Measurements from ENCODE around the gene DGKH. TPM values are rescaled to one million over a fixed set of nuclear protein-coding genes. Genes with fewer than 3 reads are reported as not detected.

DGKH gene
- total RNA-seq, 1 experiment from 2014 or later = 22.8 TPM

- intact Hi-C loops (cut with micrococcal nuclease; ENCODE audit: unreplicated experiment) (no loop called here), in situ Hi-C loops (cut with HindIII; ENCODE audit: low pct_unique_long_range_greater_than_20kb, low sequenced_read_pairs) (no loop called here)
- ChIA-PET POLR2A (no interaction called here), CTCF (no interaction called here)
- TF ChIP-seq TCF7L2 (IDR thresholded peaks at IDR 0.05; ENCODE audit: low read depth, low read length) (no peak), POLR2AphosphoS5 (IDR thresholded peaks at IDR 0.05; ENCODE audit: low read depth, low read length) (no peak), CTCF (IDR thresholded peaks at IDR 0.05) (no peak), SIN3A (IDR thresholded peaks at IDR 0.05; ENCODE audit: borderline replicate concordance, insufficient read depth, low read depth, low read length) (no peak)
- TF ChIP-seq, protein P1, sequence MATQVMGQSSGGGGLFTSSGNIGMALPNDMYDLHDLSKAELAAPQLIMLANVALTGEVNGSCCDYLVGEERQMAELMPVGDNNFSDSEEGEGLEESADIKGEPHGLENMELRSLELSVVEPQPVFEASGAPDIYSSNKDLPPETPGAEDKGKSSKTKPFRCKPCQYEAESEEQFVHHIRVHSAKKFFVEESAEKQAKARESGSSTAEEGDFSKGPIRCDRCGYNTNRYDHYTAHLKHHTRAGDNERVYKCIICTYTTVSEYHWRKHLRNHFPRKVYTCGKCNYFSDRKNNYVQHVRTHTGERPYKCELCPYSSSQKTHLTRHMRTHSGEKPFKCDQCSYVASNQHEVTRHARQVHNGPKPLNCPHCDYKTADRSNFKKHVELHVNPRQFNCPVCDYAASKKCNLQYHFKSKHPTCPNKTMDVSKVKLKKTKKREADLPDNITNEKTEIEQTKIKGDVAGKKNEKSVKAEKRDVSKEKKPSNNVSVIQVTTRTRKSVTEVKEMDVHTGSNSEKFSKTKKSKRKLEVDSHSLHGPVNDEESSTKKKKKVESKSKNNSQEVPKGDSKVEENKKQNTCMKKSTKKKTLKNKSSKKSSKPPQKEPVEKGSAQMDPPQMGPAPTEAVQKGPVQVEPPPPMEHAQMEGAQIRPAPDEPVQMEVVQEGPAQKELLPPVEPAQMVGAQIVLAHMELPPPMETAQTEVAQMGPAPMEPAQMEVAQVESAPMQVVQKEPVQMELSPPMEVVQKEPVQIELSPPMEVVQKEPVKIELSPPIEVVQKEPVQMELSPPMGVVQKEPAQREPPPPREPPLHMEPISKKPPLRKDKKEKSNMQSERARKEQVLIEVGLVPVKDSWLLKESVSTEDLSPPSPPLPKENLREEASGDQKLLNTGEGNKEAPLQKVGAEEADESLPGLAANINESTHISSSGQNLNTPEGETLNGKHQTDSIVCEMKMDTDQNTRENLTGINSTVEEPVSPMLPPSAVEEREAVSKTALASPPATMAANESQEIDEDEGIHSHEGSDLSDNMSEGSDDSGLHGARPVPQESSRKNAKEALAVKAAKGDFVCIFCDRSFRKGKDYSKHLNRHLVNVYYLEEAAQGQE (IDR thresholded peaks at IDR 0.05; ENCODE audit: insufficient read depth in 1 of 2, low read depth in 2 of 2, low read length in 1 of 2) = no peak
- Histone ChIP-seq H3K4me1 (ENCODE audit: control insufficient read depth, insufficient read depth, low read length) (peaks cover 9% of the 10 kb centered on the region; the same call in 1 of the 2 replicates), H3K4me3 (ENCODE audit: low read depth in 2 of 2, low read length in 2 of 2) (no peak overlapping the region), H3K27me3 (ENCODE audit: control insufficient read depth, insufficient read depth, low read length) (no peaks in the 10 kb centered on the region), H3K9me3 (ENCODE audit: control insufficient read depth, insufficient read depth, low read depth, low read length) (no peaks in the 10 kb centered on the region), H3K36me3 (ENCODE audit: control insufficient read depth, insufficient read depth, low read length) (no peaks in the 10 kb centered on the region), H3K27ac (ENCODE audit: low read length) (no peak overlapping the region)
- no TSS peak for BruUV-seq (replicated peaks)
- DNase-seq (ENCODE audit: low read depth, low spot score) (no peak), ATAC-seq (no peak)
These were observed 59.0 kb downstream of the DGKH start for GRCh38 chr13:42107421-42107820.

DNA sequence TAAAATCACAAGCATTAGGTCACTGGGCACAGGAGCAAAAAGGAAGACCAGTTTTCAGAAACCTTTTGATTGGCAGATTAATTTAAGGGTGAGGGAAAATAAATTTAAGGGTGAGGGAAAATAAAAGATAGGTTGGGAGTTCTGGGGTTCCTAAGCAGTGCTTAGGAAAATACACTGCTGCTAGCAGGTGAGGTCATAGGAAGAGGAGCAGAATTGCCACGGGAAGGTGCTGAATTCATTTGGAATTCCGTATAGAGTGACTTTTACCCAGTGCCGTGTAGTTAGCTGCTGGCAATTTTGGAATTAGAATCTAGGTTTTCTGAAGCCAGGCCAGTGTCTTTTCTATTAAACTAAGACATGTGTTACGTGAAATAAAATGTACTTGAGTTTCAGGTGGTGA is 59.8 kb downstream of the DGKH start:
- Histone ChIP-seq H3K4me3 (ENCODE audit: low read depth in 2 of 2, low read length in 2 of 2) (no peak overlapping the region), H3K27me3 (ENCODE audit: control insufficient read depth, insufficient read depth, low read length) (no peaks in the 10 kb centered on the region), H3K9me3 (ENCODE audit: control insufficient read depth, insufficient read depth, low read depth, low read length) (no peaks in the 10 kb centered on the region), H3K27ac (ENCODE audit: low read length) (no peak overlapping the region), H3K4me1 (ENCODE audit: control insufficient read depth, insufficient read depth, low read length) (peaks cover 9% of the 10 kb centered on the region; the same call in 1 of the 2 replicates), H3K36me3 (ENCODE audit: control insufficient read depth, insufficient read depth, low read length) (no peaks in the 10 kb centered on the region)
- in situ Hi-C loops (cut with HindIII; ENCODE audit: low pct_unique_long_range_greater_than_20kb, low sequenced_read_pairs) = no loop called here
- TF ChIP-seq TCF7L2 (IDR thresholded peaks at IDR 0.05; ENCODE audit: low read depth, low read length) = no peak
- no peak for TF ChIP-seq SIN3A (IDR thresholded peaks at IDR 0.05; ENCODE audit: borderline replicate concordance, insufficient read depth, low read depth, low read length)
- TF ChIP-seq POLR2AphosphoS5 (IDR thresholded peaks at IDR 0.05; ENCODE audit: low read depth, low read length) = no peak
- TF ChIP-seq, protein P1 (IDR thresholded peaks at IDR 0.05; ENCODE audit: insufficient read depth in 1 of 2, low read depth in 2 of 2, low read length in 1 of 2) = no peak
- TF ChIP-seq CTCF (IDR thresholded peaks at IDR 0.05) = no peak
- ChIA-PET POLR2A (no interaction called here), CTCF (no interaction called here)
- intact Hi-C loops (cut with micrococcal nuclease; ENCODE audit: unreplicated experiment) = no loop called here
- no peak for DNase-seq (ENCODE audit: low read depth, low spot score)
- ATAC-seq = no peak
- no TSS peak for BruUV-seq (replicated peaks)
